Measurements from ENCODE around the gene ARG2. TPM values are rescaled to one million over a fixed set of nuclear protein-coding genes. Genes with fewer than 3 reads are reported as not detected.

The ARG2 gene
- total RNA-seq, 3 donors from 2014 or later, result 2.9 to 5.2 (median 4.4) TPM

- DNase-seq (ENCODE audit: low spot score in 2 of 2), result peak; percentile 84 to 87
- peak within 1 kb of the TSS; percentile 73 to 90 (median 86) for H3K4me3 ChIP-seq
- no peaks in the 10 kb centered on the region for H3K9me3 ChIP-seq
- no peaks in the 10 kb centered on the region for H3K4me1 ChIP-seq
- intact Hi-C loops (cut with DNase I; ENCODE audit: low total_unique reads), result no loop called here
- H3K27ac ChIP-seq, result peak within 1 kb of the TSS; percentile 83 to 86
- TF ChIP-seq POLR2A (IDR thresholded peaks at IDR 0.05), result peak; percentile 37
- no peak for TF ChIP-seq CTCF (IDR thresholded peaks at IDR 0.05)
- peak; percentile 50 to 83 (median 72) for TF ChIP-seq POLR2AphosphoS5 (IDR thresholded peaks at IDR 0.05)
- no peaks in the 10 kb centered on the region for H3K36me3 ChIP-seq
- no peaks in the 10 kb centered on the region for H3K27me3 ChIP-seq
These were observed 75.8 kb downstream of the ARG2 start, which contains the start of gene RDH11 for GRCh38 chr14:67695394-67695949. Gene RDH11 (minus strand): TSS chr14:67695764. CDS start chr14:67695703, 61 bp downstream.

- no peaks in the 10 kb centered on the region for H3K36me3 ChIP-seq
- H3K27ac ChIP-seq, result no peak overlapping the region
- no peak overlapping the region for H3K4me3 ChIP-seq
- no peak for DNase-seq (ENCODE audit: low spot score in 2 of 2)
- no peaks in the 10 kb centered on the region for H3K9me3 ChIP-seq
- no peaks in the 10 kb centered on the region for H3K4me1 ChIP-seq
- no peak for TF ChIP-seq CTCF (IDR thresholded peaks at IDR 0.05)
- TF ChIP-seq POLR2A (IDR thresholded peaks at IDR 0.05), result no peak
- TF ChIP-seq POLR2AphosphoS5 (IDR thresholded peaks at IDR 0.05), result no peak
- intact Hi-C loops (cut with DNase I; ENCODE audit: low total_unique reads), result no loop called here
- no peaks in the 10 kb centered on the region for H3K27me3 ChIP-seq
These were observed 77.3 kb downstream of the ARG2 start for GRCh38 chr14:67697006-67697405.

- Histone ChIP-seq H3K27ac (no peak overlapping the region), H3K9me3 (no peaks in the 10 kb centered on the region), H3K4me3 (no peak overlapping the region), H3K36me3 (no peaks in the 10 kb centered on the region), H3K4me1 (no peaks in the 10 kb centered on the region), H3K27me3 (no peaks in the 10 kb centered on the region)
- no peak for TF ChIP-seq POLR2A (IDR thresholded peaks at IDR 0.05)
- TF ChIP-seq CTCF (IDR thresholded peaks at IDR 0.05), result no peak
- TF ChIP-seq POLR2AphosphoS5 (IDR thresholded peaks at IDR 0.05), result no peak
- no peak for DNase-seq (ENCODE audit: low spot score in 2 of 2)
- intact Hi-C loops (cut with DNase I; ENCODE audit: low total_unique reads), result no loop called here
These were observed 78.5 kb downstream of the ARG2 start for GRCh38 chr14:67698179-67698578.

Other genes with a start within 250 kb of the ARG2 start
- gene PLEK2, start 207.8 kb upstream of the ARG2 start, total RNA-seq, result 1 to 10 TPM in 2 of 3 donors, not detected in 1; 3.4 to 5.2 TPM
- 10 to 100 TPM in 1 of 3 donors, 1 to 10 TPM in 1, under 1 TPM in 1; 0.64 to 10.2 (median 6.0) TPM for gene TMEM229B, start 131.2 kb upstream of the ARG2 start, total RNA-seq
- gene PLEKHH1, start 86.6 kb upstream of the ARG2 start, total RNA-seq, result 10 to 100 TPM in 2 of 3 donors, 1 to 10 TPM in 1; 2.9 to 18.9 (median 14.7) TPM
- gene PIGH, start 19.7 kb upstream of the ARG2 start, total RNA-seq, result 10 to 100 TPM; 32.8 to 37.6 (median 33.8) TPM
- 100 to 1,000 TPM in 1 of 3 donors, 10 to 100 TPM in 2; 62.8 to 169 (median 80.6) TPM for gene VTI1B, start 54.7 kb downstream of the ARG2 start, total RNA-seq
- gene RDH11, start 75.8 kb downstream of the ARG2 start, total RNA-seq, result 10 to 100 TPM; 25.3 to 57.5 (median 42.3) TPM
- not detected for gene RDH12, start 82.0 kb downstream of the ARG2 start, total RNA-seq
- gene ZFYVE26, start 196.7 kb downstream of the ARG2 start, total RNA-seq, result 10 to 100 TPM; 31.5 to 42.6 (median 36.3) TPM
- 10 to 100 TPM; 10.6 to 77.6 (median 33.8) TPM for gene RAD51B, start 199.9 kb downstream of the ARG2 start, total RNA-seq